Measurements from ENCODE around the gene HORMAD2. TPM values are rescaled to one million over a fixed set of nuclear protein-coding genes. Genes with fewer than 3 reads are reported as not detected.

The HORMAD2 gene
- total and polyA plus RNA-seq, 9 of the 15 experiments (the other 6 are each of a cell fraction or from before 2014, with no cell fraction given), result not detected

GRCh38 chr22:30219049-30219654 is 138.9 kb downstream of the HORMAD2 start (continued):
- TF ChIP-seq BMI1 (IDR thresholded peaks at IDR 0.05; ENCODE audit: low read length), result no peak
- TF ChIP-seq TFE3 (CRISPR knock-in tag; IDR thresholded peaks at IDR 0.05), result peak; percentile 98
- no peak for TF ChIP-seq FOSL1 (tag; conservative IDR thresholded peaks at IDR 0.05)
- no peak for TF ChIP-seq ZFP91 (CRISPR knock-in tag; IDR thresholded peaks at IDR 0.05)
- TF ChIP-seq JUN (IDR thresholded peaks at IDR 0.05; ENCODE audit: borderline replicate concordance, low read depth, low read length), result no peak
- TF ChIP-seq JUN (CRISPR knock-in tag; IDR thresholded peaks at IDR 0.05; ENCODE audit: borderline replicate concordance), result no peak
- no peak for TF ChIP-seq TCF15 (CRISPR knock-in tag; IDR thresholded peaks at IDR 0.05)
- TF ChIP-seq ZNF561 (CRISPR knock-in tag; conservative IDR thresholded peaks at IDR 0.05), result no peak
- no peak for TF ChIP-seq ASH1L (IDR thresholded peaks at IDR 0.05; ENCODE audit: borderline replicate concordance, low read depth, partially characterized antibody)
- TF ChIP-seq ATF1 (CRISPR knock-in tag; IDR thresholded peaks at IDR 0.05), result no peak
- TF ChIP-seq ATF1 (tag; IDR thresholded peaks at IDR 0.05), result no peak
- peak; percentile 57 for TF ChIP-seq TAL1 (IDR thresholded peaks at IDR 0.05)
- TF ChIP-seq VEZF1 (CRISPR knock-in tag; IDR thresholded peaks at IDR 0.05), result no peak
- TF ChIP-seq PATZ1 (CRISPR knock-in tag; IDR thresholded peaks at IDR 0.05; ENCODE audit: borderline replicate concordance), result no peak
- TF ChIP-seq ELF2 (CRISPR knock-in tag; IDR thresholded peaks at IDR 0.05), result no peak
- TF ChIP-seq CGGBP1 (CRISPR knock-in tag; IDR thresholded peaks at IDR 0.05), result no peak
- TF ChIP-seq XRCC5 (IDR thresholded peaks at IDR 0.05; ENCODE audit: low read depth, low read length), result no peak
- TF ChIP-seq ZKSCAN1 (IDR thresholded peaks at IDR 0.05; ENCODE audit: low read depth, low read length), result no peak
- no peak for TF ChIP-seq ZNF431 (CRISPR knock-in tag; IDR thresholded peaks at IDR 0.05)
- TF ChIP-seq TGIF2 (CRISPR knock-in tag; IDR thresholded peaks at IDR 0.05), result no peak
